ENCODE results near the gene ABI2. TPM values are rescaled to one million over a fixed set of nuclear protein-coding genes. Genes with fewer than 3 reads are reported as not detected.

The ABI2 gene
- total RNA-seq, 1 experiment from 2014 or later: 141 TPM

GRCh38 chr2:203431391-203432185, 103.4 kb downstream of the ABI2 start:
- H4K20me1 ChIP-seq (ENCODE audit: control insufficient read depth, insufficient read depth, insufficient read length): no peaks in the 10 kb centered on the region
- no peak overlapping the region for H2BK20ac ChIP-seq (ENCODE audit: low read depth, low read length, poor library complexity, severe bottlenecking)
- H3K9me3 ChIP-seq (ENCODE audit: control insufficient read depth, low read depth, low read length): no peaks in the 10 kb centered on the region
- no peak overlapping the region for H3T11ph ChIP-seq (ENCODE audit: low read length)
- Mint-ChIP-seq H3K9me3 (no peaks in the 10 kb centered on the region), H3K4me1 (no peaks in the 10 kb centered on the region), H3K27ac (no peak overlapping the region), H3K27me3 (ENCODE audit: low read depth) (no peaks in the 10 kb centered on the region), H3K36me3 (ENCODE audit: insufficient read depth in 1 of 3, low read depth in 3 of 3) (peaks cover 13 to 49% (median 46%) of the 10 kb centered on the region in 3 experiments; a peak in 6 of 7 replicates), H3K4me3 (no peak overlapping the region)
- H3K56ac ChIP-seq (ENCODE audit: insufficient read length, low read depth, low read length): no peak overlapping the region
- H3K79me1 ChIP-seq (ENCODE audit: insufficient read depth, low read depth, low read length, poor library complexity, severe bottlenecking): no peaks in the 10 kb centered on the region
- H3K27ac ChIP-seq (ENCODE audit: insufficient read length, low read depth, low read length): no peak overlapping the region
- H2BK120ac ChIP-seq (ENCODE audit: low read depth, low read length, poor library complexity, severe bottlenecking): no peak overlapping the region
- H3K4ac ChIP-seq (ENCODE audit: low read depth, low read length): no peak overlapping the region
- H3K23ac ChIP-seq (ENCODE audit: insufficient read length, low read depth, low read length): no peak overlapping the region
- H2BK12ac ChIP-seq (ENCODE audit: insufficient read length, low read depth, low read length): no peak overlapping the region
- no peaks in the 10 kb centered on the region for H3K79me2 ChIP-seq (ENCODE audit: insufficient read depth, low read length)
- no peak overlapping the region for H4K91ac ChIP-seq (ENCODE audit: insufficient read length, low read depth, low read length)
- H4K8ac ChIP-seq (replicated peaks; ENCODE audit: insufficient read length, low read depth, low read length): no peak overlapping the region
- H3K4me1 ChIP-seq (ENCODE audit: insufficient read depth, low read length): no peaks in the 10 kb centered on the region
- no peak for TF ChIP-seq CTCF (conservative IDR thresholded peaks at IDR 0.05)
- H3K18ac ChIP-seq (ENCODE audit: insufficient read length, low read depth, low read length): no peak overlapping the region
- no peaks in the 10 kb centered on the region for H3K27me3 ChIP-seq (ENCODE audit: insufficient read depth, low read length)
- no peak overlapping the region for H3K9ac ChIP-seq (ENCODE audit: extremely low read depth, insufficient read length, low read length)
- no peaks in the 10 kb centered on the region for H3K23me2 ChIP-seq (ENCODE audit: insufficient read length, low read depth, low read length, poor library complexity, severe bottlenecking)
- H2BK15ac ChIP-seq (ENCODE audit: low read depth, low read length): no peak overlapping the region
- no peak overlapping the region for H3K14ac ChIP-seq (ENCODE audit: insufficient read depth, low read length)
- H3K4me2 ChIP-seq (ENCODE audit: insufficient read depth, insufficient read length, low read length): no peak overlapping the region
- no peak for DNase-seq
- no peak overlapping the region for H2BK5ac ChIP-seq (ENCODE audit: insufficient read length, low read length)
- no peak overlapping the region for H2AFZ ChIP-seq (ENCODE audit: low read length)
- no peak overlapping the region for H4K5ac ChIP-seq (ENCODE audit: insufficient read length, low read depth, low read length)
- no peak overlapping the region for H2AK5ac ChIP-seq (ENCODE audit: insufficient read length, low read length)
- no CpG with 5 or more reads among the region's 5 CpGs for WGBS (ENCODE audit: extremely low coverage, insufficient read length, low lambda C conversion rate)
